ENCODE results near the gene ARHGEF7.

ARHGEF7 gene

GRCh38 chr13:111304603-111305289 is 189.6 kb downstream of the ARHGEF7 start:
- no peak for TF ChIP-seq CTCF (IDR thresholded peaks at IDR 0.05; ENCODE audit: low read depth, low read length)
- no peaks in the 10 kb centered on the region for H3K27me3 ChIP-seq
- no peak for DNase-seq
- no peaks in the 10 kb centered on the region for H3K4me1 ChIP-seq
- no peaks in the 10 kb centered on the region for H3K9me3 ChIP-seq
- H3K4me3 ChIP-seq (ENCODE audit: low read depth, low read length): no peak overlapping the region
- peaks cover 26% of the 10 kb centered on the region for H3K36me3 ChIP-seq

- no peak overlapping the region for H3K4me3 ChIP-seq (ENCODE audit: low read depth, low read length)
- no peaks in the 10 kb centered on the region for H3K27me3 ChIP-seq
- no peaks in the 10 kb centered on the region for H3K4me1 ChIP-seq
- no peak for DNase-seq
- H3K36me3 ChIP-seq: no peaks in the 10 kb centered on the region
- no peak for TF ChIP-seq CTCF (IDR thresholded peaks at IDR 0.05; ENCODE audit: low read depth, low read length)
- no peaks in the 10 kb centered on the region; the same call in 1 of the 2 replicates for H3K9me3 ChIP-seq
These were observed 198.0 kb downstream of the ARHGEF7 start for GRCh38 chr13:111312944-111313590.

- no peaks in the 10 kb centered on the region for H3K36me3 ChIP-seq
- no peak for TF ChIP-seq CTCF (IDR thresholded peaks at IDR 0.05; ENCODE audit: low read depth, low read length)
These were observed 198.9 kb downstream of the ARHGEF7 start for GRCh38 chr13:111313911-111314425.

GRCh38 chr13:111314852-111315251 is 199.7 kb downstream of the ARHGEF7 start:
- H3K36me3 ChIP-seq: no peaks in the 10 kb centered on the region
- H3K9me3 ChIP-seq: no peaks in the 10 kb centered on the region; the same call in 1 of the 2 replicates
- H3K4me3 ChIP-seq (ENCODE audit: low read depth, low read length): no peak overlapping the region
- no peaks in the 10 kb centered on the region for H3K4me1 ChIP-seq
- TF ChIP-seq CTCF (IDR thresholded peaks at IDR 0.05; ENCODE audit: low read depth, low read length): no peak
- H3K27me3 ChIP-seq: no peaks in the 10 kb centered on the region
- DNase-seq: no peak

More at GRCh38 chr13:111313911-111314425, 198.9 kb downstream of the ARHGEF7 start:
- no peaks in the 10 kb centered on the region for H3K4me1 ChIP-seq
- no peak overlapping the region for H3K4me3 ChIP-seq (ENCODE audit: low read depth, low read length)
- no peak for DNase-seq
- H3K9me3 ChIP-seq: no peaks in the 10 kb centered on the region; the same call in 1 of the 2 replicates
- H3K27me3 ChIP-seq: no peaks in the 10 kb centered on the region

GRCh38 chr13:111315347-111315995 is 200.4 kb downstream of the ARHGEF7 start:
- Histone ChIP-seq H3K36me3 (no peaks in the 10 kb centered on the region), H3K27me3 (no peaks in the 10 kb centered on the region), H3K4me3 (ENCODE audit: low read depth, low read length) (no peak overlapping the region), H3K4me1 (no peaks in the 10 kb centered on the region), H3K9me3 (no peaks in the 10 kb centered on the region; the same call in 1 of the 2 replicates)
- no peak for DNase-seq
- TF ChIP-seq CTCF (IDR thresholded peaks at IDR 0.05; ENCODE audit: low read depth, low read length): no peak

All from BE2C (cell line).